ENCODE data around the gene DEPDC7. TPM values are rescaled to one million over a fixed set of nuclear protein-coding genes. Genes with fewer than 3 reads are reported as not detected.

DEPDC7 gene
- polyA plus RNA-seq, 2 of the 4 experiments (the other 2 are of a cell fraction): 15.3 to 16.6 TPM

- no peaks in the 10 kb centered on the region for H3K9me3 ChIP-seq
- DNase-seq (ENCODE audit: low read depth in 1 of 2, low spot score in 1 of 2) (peak; percentile 60 to 73), ATAC-seq (peak; percentile 42 to 45), FAIRE-seq (no peak)
- WGBS (ENCODE audit: missing lambda C conversion rate): 2% methylated on average over 23 of the region's 30 CpGs
- H3K27ac ChIP-seq: peak overlapping the region; percentile 91 to 96
- ChIA-PET CTCF (interaction anchor here (0.7 to 4.5 kb wide), 7 partner anchors 10 to 80 kb away, joined by 3 to 31 read pairs (median 7); no protein-coding TSS in a partner anchor), POLR2A (interaction anchor here (0.6 to 3.2 kb wide), 11 partner anchors 8 to 148 kb away, joined by 3 to 34 read pairs (median 7); partner anchors contain the start of genes DEPDC7 and QSER1)
- peaks cover 48% of the 10 kb centered on the region for H3K4me1 ChIP-seq
- H3K4me2 ChIP-seq: peak overlapping the region; percentile 74
- H3K4me3 ChIP-seq: peak overlapping the region; percentile 69
- TF ChIP-seq NFE2L2 (conservative IDR thresholded peaks at IDR 0.05; ENCODE audit: low read length): no peak
- 0 out of 3 replicates have a peak, but pooled peaks have one; percentile 3 for TF ChIP-seq BCL3 (IDR thresholded peaks at IDR 0.05)
- TF ChIP-seq SMC3 (IDR thresholded peaks at IDR 0.05): 0 out of 3 replicates have a peak, but pooled peaks have one; percentile 2
Observed at GRCh38 chr11:33040033-33040861, 24.6 kb downstream of the DEPDC7 start.

GRCh38 chr11:33040862-33041453 lies 25.3 kb downstream of the DEPDC7 start:
- no peak for FAIRE-seq
- WGBS (ENCODE audit: missing lambda C conversion rate): 56% methylated on average over 5 of the region's 5 CpGs
- DNase-seq (ENCODE audit: low read depth in 1 of 2, low spot score in 1 of 2): no peak
- peak overlapping the region; percentile 69 for H3K4me3 ChIP-seq
- no peaks in the 10 kb centered on the region for H3K9me3 ChIP-seq
- H3K4me1 ChIP-seq: peaks cover 51% of the 10 kb centered on the region
- no peak for TF ChIP-seq ESRRA (IDR thresholded peaks at IDR 0.05; ENCODE audit: borderline replicate concordance, low read length)
- ChIA-PET CTCF (interaction anchor here (0.7 to 8.5 kb wide), 5 partner anchors 10 to 81 kb away, joined by 4 to 76 read pairs (median 11); no protein-coding TSS in a partner anchor), POLR2A (interaction anchor here (2.5 to 3.2 kb wide), 3 partner anchors 21 to 24 kb away, joined by 17 to 34 read pairs (median 32); partner anchors contain the start of gene DEPDC7)
- no peak for ATAC-seq
- H3K4me2 ChIP-seq: peak overlapping the region; percentile 74
- peak overlapping the region; percentile 91 to 96 for H3K27ac ChIP-seq

- H3K4me1 ChIP-seq: peaks cover 74% of the 10 kb centered on the region
- no peak for ATAC-seq
Observed at GRCh38 chr11:33043221-33043830, 27.6 kb downstream of the DEPDC7 start.

More at GRCh38 chr11:33043221-33043830, 27.6 kb downstream of the DEPDC7 start:
- no peak for DNase-seq (ENCODE audit: low read depth in 1 of 2, low spot score in 1 of 2)
- H3K4me3 ChIP-seq: no peak overlapping the region
- TF ChIP-seq ZSCAN20 (CRISPR knock-in tag; IDR thresholded peaks at IDR 0.05) (no peak), SMC3 (IDR thresholded peaks at IDR 0.05) (no peak), CBX8 (IDR thresholded peaks at IDR 0.05) (no peak), PHF8 (IDR thresholded peaks at IDR 0.05; ENCODE audit: borderline replicate concordance, low read depth) (no peak), MAZ (IDR thresholded peaks at IDR 0.05; ENCODE audit: borderline replicate concordance, low read depth, low read length) (no peak), RNF2 (IDR thresholded peaks at IDR 0.05; ENCODE audit: borderline replicate concordance, low read depth) (no peak), TP53 (CRISPR knock-in tag; IDR thresholded peaks at IDR 0.05) (no peak), ESRRA (IDR thresholded peaks at IDR 0.05; ENCODE audit: borderline replicate concordance, low read length) (no peak), FOXS1 (CRISPR knock-in tag; IDR thresholded peaks at IDR 0.05) (no peak), CEBPB (IDR thresholded peaks at IDR 0.05) (no peak), PBX3 (IDR thresholded peaks at IDR 0.05) (no peak), HOXA7 (CRISPR knock-in tag; IDR thresholded peaks at IDR 0.05) (no peak), EHMT2 (IDR thresholded peaks at IDR 0.05; ENCODE audit: low read depth) (no peak), HDAC2 (IDR thresholded peaks at IDR 0.05) (no peak), TFCP2L1 (CRISPR knock-in tag; IDR thresholded peaks at IDR 0.05) (no peak), NPAS2 (CRISPR knock-in tag; IDR thresholded peaks at IDR 0.05; ENCODE audit: borderline replicate concordance) (no peak), FOSB (CRISPR knock-in tag; IDR thresholded peaks at IDR 0.05) (no peak), KDM5A (IDR thresholded peaks at IDR 0.05) (no peak)
- FAIRE-seq: no peak
- no peaks in the 10 kb centered on the region for H3K9me3 ChIP-seq
- WGBS (ENCODE audit: missing lambda C conversion rate): 42% methylated on average over 2 of the region's 2 CpGs
- ChIA-PET POLR2A (interaction anchor here (1.1 to 2.1 kb wide), 2 partner anchors 19 to 28 kb away, joined by 5 to 7 read pairs; partner anchors contain the start of gene DEPDC7), CTCF (interaction anchor here (0.6 to 8.5 kb wide), 5 partner anchors 19 to 83 kb away, joined by 3 to 76 read pairs (median 5); no protein-coding TSS in a partner anchor)
- H3K4me2 ChIP-seq: peak overlapping the region; percentile 70
- H3K27ac ChIP-seq: peak overlapping the region; percentile 91 to 96
